ENCODE data around the gene PROM1.

PROM1 gene

DNA sequence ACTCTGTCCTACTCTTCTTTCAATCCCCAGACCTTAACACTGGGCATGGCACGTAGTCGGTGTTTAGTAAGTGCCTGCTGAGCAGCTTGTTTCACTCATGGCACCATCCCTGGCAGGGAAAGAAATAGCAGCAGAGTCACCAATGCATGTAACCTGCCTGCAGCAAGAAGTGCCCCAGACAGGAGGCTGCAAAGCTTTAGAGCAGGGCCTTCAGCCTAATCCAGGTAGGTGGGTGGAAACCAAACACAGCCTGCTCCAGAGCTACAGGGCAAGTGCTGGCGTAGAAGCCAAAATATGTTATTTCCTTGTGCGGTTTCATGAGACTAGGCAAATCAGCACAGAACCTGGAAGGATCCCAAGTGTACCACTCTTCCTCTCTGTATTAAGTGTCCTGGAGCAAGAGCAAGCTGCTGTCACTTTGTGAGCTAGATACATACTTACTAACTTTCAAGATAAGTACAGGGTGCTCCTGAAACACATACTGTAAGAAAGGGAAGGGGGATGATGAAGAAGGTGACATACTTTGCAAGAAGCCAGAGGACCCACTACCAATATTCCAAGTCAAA, 5.5 kb downstream of the PROM1 start:
- DNase-seq (ENCODE audit: low read depth): no peak
- TF ChIP-seq CTCF (conservative IDR thresholded peaks at IDR 0.05; ENCODE audit: low read depth, low read length): no peak
- H3K4me3 ChIP-seq (ENCODE audit: low read depth, low read length): no peak overlapping the region

GRCh38 chr4:16077786-16078185, 6.0 kb downstream of the PROM1 start:
- TF ChIP-seq CTCF (conservative IDR thresholded peaks at IDR 0.05; ENCODE audit: low read depth, low read length): no peak
- H3K4me3 ChIP-seq (ENCODE audit: low read depth, low read length): no peak overlapping the region
- no peak for DNase-seq (ENCODE audit: low read depth)

GRCh38 chr4:16075975-16076757, 7.7 kb downstream of the PROM1 start:
- no peak for TF ChIP-seq CTCF (conservative IDR thresholded peaks at IDR 0.05; ENCODE audit: low read depth, low read length)
- no peak for DNase-seq (ENCODE audit: low read depth)
- H3K4me3 ChIP-seq (ENCODE audit: low read depth, low read length): no peak overlapping the region

GRCh38 chr4:16075061-16075460, 8.8 kb downstream of the PROM1 start:
- TF ChIP-seq CTCF (conservative IDR thresholded peaks at IDR 0.05; ENCODE audit: low read depth, low read length): no peak
- no peak for DNase-seq (ENCODE audit: low read depth)
- H3K4me3 ChIP-seq (ENCODE audit: low read depth, low read length): no peak overlapping the region

DNA sequence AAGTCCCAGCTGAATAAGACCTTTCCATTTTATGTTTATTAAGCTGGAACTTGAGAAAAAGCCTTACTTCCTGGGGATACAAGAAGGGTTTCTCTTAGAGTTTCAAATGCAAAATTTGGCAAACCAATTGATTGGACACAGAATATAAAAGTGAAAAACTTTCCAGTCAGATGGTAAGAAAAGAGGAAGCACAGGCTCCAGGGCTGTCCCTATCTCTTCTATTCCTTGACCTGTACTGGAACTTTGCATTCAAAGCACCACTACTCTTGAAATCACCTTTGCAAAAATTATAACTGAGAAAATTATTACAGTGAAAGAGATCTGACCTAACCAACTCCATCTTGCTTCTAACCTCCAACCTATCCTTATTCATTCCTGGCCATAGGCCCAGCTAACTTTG, 11.7 kb downstream of the PROM1 start:
- no peak overlapping the region for H3K4me3 ChIP-seq (ENCODE audit: low read depth, low read length)
- no peak for TF ChIP-seq CTCF (conservative IDR thresholded peaks at IDR 0.05; ENCODE audit: low read depth, low read length)
- no peak for DNase-seq (ENCODE audit: low read depth)

- DNase-seq (ENCODE audit: low read depth): no peak
- no peak for TF ChIP-seq CTCF (conservative IDR thresholded peaks at IDR 0.05; ENCODE audit: low read depth, low read length)
- H3K4me3 ChIP-seq (ENCODE audit: low read depth, low read length): no peak overlapping the region
Measured at GRCh38 chr4:16070203-16070602, 13.6 kb downstream of the PROM1 start.

DNA sequence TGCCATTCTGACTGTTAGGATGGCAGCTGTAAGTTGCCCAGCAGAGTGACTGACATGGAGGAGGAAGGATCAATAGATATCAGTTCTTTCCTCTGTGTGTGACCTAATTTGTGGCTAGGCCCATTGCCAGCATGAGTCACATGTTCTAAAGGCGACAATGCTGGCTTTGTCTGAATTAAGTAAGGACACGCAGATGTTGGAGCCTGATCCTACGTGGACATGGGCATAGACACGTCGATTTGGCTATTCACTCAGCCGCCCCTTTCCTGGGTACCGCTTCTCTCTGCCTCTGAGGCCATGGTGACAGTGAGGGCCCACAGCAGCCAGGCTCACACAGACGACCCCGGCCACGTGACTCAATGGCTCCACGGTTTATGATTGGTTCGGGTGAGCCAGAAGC, 16.3 kb downstream of the PROM1 start:
- no peak overlapping the region for H3K4me3 ChIP-seq (ENCODE audit: low read depth, low read length)
- no peak for DNase-seq (ENCODE audit: low read depth)
- no peak for TF ChIP-seq CTCF (conservative IDR thresholded peaks at IDR 0.05; ENCODE audit: low read depth, low read length)

Measured in choroid plexus epithelial cell (primary cell).